ENCODE measurements around the gene CDC42EP5.

CDC42EP5 gene

GRCh38 chr19:54434112-54434872 is 38.8 kb downstream of the CDC42EP5 start:
- Mint-ChIP-seq H3K27me3 (ENCODE audit: low read depth) (peaks cover 9% of the 10 kb centered on the region), H3K4me3 (peak overlapping the region in 1 of 3 experiments; percentile 19), H3K9me3 (no peaks in the 10 kb centered on the region), H3K4me1 (peaks cover 35% of the 10 kb centered on the region), H3K36me3 (ENCODE audit: low read depth) (peaks cover 4% of the 10 kb centered on the region), H3K27ac (peak overlapping the region in 2 of 3 experiments; percentile 7 to 34)
- TF ChIP-seq, protein P1, sequence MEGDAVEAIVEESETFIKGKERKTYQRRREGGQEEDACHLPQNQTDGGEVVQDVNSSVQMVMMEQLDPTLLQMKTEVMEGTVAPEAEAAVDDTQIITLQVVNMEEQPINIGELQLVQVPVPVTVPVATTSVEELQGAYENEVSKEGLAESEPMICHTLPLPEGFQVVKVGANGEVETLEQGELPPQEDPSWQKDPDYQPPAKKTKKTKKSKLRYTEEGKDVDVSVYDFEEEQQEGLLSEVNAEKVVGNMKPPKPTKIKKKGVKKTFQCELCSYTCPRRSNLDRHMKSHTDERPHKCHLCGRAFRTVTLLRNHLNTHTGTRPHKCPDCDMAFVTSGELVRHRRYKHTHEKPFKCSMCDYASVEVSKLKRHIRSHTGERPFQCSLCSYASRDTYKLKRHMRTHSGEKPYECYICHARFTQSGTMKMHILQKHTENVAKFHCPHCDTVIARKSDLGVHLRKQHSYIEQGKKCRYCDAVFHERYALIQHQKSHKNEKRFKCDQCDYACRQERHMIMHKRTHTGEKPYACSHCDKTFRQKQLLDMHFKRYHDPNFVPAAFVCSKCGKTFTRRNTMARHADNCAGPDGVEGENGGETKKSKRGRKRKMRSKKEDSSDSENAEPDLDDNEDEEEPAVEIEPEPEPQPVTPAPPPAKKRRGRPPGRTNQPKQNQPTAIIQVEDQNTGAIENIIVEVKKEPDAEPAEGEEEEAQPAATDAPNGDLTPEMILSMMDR (IDR thresholded peaks at IDR 0.05; ENCODE audit: unreplicated experiment in 3 of 3), result no peak

DNA sequence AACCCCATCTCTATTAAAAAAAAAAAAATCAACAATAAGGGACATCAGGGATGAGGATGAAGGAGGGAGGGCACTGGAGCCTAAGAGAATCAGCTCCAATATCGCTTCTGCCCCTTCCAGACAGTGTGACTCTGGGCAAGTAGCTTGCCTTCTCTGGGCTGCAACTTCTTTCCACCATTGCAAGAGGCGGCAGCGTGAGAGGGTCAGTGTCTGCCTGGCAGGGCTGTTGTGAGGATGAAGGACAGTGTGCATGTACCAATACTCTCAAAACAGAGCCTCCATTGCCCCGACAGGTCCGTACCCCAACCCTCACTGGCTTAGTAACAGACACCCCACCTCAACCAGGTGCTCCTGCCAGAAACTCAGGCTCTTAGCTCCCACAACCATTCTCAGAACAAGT is 39.4 kb downstream of the CDC42EP5 start:
- H3K4me3 Mint-ChIP-seq, result no peak overlapping the region
- peaks cover 4% of the 10 kb centered on the region for H3K36me3 Mint-ChIP-seq (ENCODE audit: low read depth)
- TF ChIP-seq, protein P1 (IDR thresholded peaks at IDR 0.05; ENCODE audit: unreplicated experiment in 3 of 3), result no peak
- H3K4me1 Mint-ChIP-seq, result peaks cover 29% of the 10 kb centered on the region
- H3K27ac Mint-ChIP-seq, result peak overlapping the region in 2 of 3 experiments; percentile 7 to 34
- no peaks in the 10 kb centered on the region for H3K9me3 Mint-ChIP-seq
- peaks cover 11% of the 10 kb centered on the region for H3K27me3 Mint-ChIP-seq (ENCODE audit: low read depth)

DNA sequence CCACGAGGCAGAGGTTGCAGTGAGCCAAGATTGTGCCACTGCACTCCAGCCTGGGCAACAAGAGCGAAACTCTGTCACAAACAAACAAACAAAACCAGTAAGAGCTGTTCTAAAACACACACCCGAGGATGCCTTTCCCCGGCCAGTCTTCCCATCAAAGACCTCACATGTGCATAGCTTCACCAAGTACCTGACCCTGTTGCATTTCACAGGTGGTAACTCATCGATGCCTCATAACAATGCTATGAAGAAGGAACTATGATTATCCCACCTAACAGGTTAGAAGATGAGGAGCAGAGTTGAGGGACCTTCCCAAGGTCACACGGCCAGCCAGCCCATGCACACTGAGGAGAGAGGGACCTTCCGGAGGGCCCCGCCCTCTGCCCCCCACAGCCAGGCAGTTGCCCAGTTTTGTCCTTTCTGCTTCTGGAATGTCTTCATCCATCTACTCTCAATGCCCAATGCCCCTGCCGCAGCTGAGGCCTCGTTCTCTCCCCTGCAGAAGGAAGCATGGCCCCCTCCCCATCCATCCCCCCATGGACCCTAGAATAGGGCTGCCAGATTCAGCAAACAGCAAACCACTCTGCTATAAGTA is 40.9 kb downstream of the CDC42EP5 start:
- peaks cover 4% of the 10 kb centered on the region for H3K36me3 Mint-ChIP-seq (ENCODE audit: low read depth)
- peak overlapping the region in 2 of 3 experiments; percentile 50 to 64 for H3K4me3 Mint-ChIP-seq
- peak overlapping the region in 2 of 3 experiments; percentile 28 to 49 for H3K27ac Mint-ChIP-seq
- no peaks in the 10 kb centered on the region for H3K9me3 Mint-ChIP-seq
- H3K27me3 Mint-ChIP-seq (ENCODE audit: low read depth), result peaks cover 11% of the 10 kb centered on the region
- H3K4me1 Mint-ChIP-seq, result peaks cover 19% of the 10 kb centered on the region
- TF ChIP-seq, protein P1 (IDR thresholded peaks at IDR 0.05; ENCODE audit: unreplicated experiment in 3 of 3), result no peak

DNA sequence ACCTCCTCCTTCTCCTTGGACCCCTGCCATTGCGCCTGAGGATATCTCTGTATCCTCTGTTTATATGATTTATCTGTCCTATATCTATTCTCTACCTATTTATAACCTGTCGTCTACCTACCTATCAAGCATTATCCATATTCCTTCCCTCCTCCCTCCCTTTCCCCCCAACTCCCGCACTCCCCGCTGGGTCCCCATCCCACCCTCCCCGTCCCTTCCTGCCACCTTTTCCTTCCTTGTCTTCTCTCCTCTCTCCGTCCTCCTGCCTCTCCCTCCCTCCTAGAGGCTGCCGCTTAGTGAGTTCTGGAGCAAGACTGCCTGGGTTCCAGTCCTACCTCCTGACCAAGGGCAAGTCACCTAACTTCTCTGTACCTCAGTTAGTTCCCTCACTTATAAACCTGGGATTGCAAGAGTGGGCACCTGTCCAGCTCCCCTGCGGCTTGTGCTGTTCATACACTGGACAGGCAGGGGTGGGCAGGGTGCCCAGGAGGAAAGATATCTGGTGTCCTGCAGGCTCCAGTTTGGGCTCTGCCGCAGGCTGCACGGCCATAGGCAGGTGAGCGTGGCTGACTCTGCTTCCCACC is 41.7 kb downstream of the CDC42EP5 start:
- H3K4me1 Mint-ChIP-seq, result peaks cover 11% of the 10 kb centered on the region
- peak overlapping the region; percentile 80 to 86 (median 82) for H3K4me3 Mint-ChIP-seq
- TF ChIP-seq, protein P1 (IDR thresholded peaks at IDR 0.05; ENCODE audit: unreplicated experiment in 3 of 3), result no peak
- peak overlapping the region; percentile 57 to 86 (median 70) for H3K27ac Mint-ChIP-seq
- H3K36me3 Mint-ChIP-seq (ENCODE audit: low read depth), result no peaks in the 10 kb centered on the region
- H3K27me3 Mint-ChIP-seq (ENCODE audit: low read depth), result peaks cover 11% of the 10 kb centered on the region
- no peaks in the 10 kb centered on the region for H3K9me3 Mint-ChIP-seq

GRCh38 chr19:54430306-54431254 is 42.5 kb downstream of the CDC42EP5 start:
- Mint-ChIP-seq H3K9me3 (no peaks in the 10 kb centered on the region), H3K4me3 (peak overlapping the region; percentile 80 to 86 (median 82)), H3K27me3 (ENCODE audit: low read depth) (peaks cover 18% of the 10 kb centered on the region), H3K36me3 (ENCODE audit: low read depth) (no peaks in the 10 kb centered on the region), H3K27ac (peak overlapping the region; percentile 57 to 86 (median 70)), H3K4me1 (peaks cover 8% of the 10 kb centered on the region)
- TF ChIP-seq, protein P1 (IDR thresholded peaks at IDR 0.05; ENCODE audit: unreplicated experiment in 3 of 3), result peak; percentile 30 to 57 (median 34)

All from nephron (organoid).